H9 (cell line): ENCODE data around the gene PCSK2. TPM values are rescaled to one million over a fixed set of nuclear protein-coding genes. Genes with fewer than 3 reads are reported as not detected.

Source experiments
- DNase-seq: peaks from one replicate; pipeline ENCODE4 v3.0.0-alpha.2; 2017
- H2AFZ ChIP-seq: one replicate; pipeline ENCODE4 v1.6.1; 2013; ENCODE audit warnings: mild to moderate bottlenecking, low read length, control low read depth, moderate library complexity
- H2AK5ac ChIP-seq: 2 replicates; pipeline ENCODE4 v1.6.1; 2013; ENCODE audit warnings: low read length, control low read depth, mixed read lengths; ENCODE audit not compliant: insufficient read length
- H2BK120ac ChIP-seq: one replicate; pipeline ENCODE4 v1.6.1; 2013; ENCODE audit warnings: low read depth, mild to moderate bottlenecking, low read length, control low read depth, inconsistent platforms; ENCODE audit not compliant: poor library complexity, severe bottlenecking
- H2BK12ac ChIP-seq: 2 replicates; pipeline ENCODE4 v1.6.1; 2013; ENCODE audit warnings: low read length, control low read depth, mixed read lengths, low read depth; ENCODE audit not compliant: insufficient read length
- H2BK15ac ChIP-seq: 2 replicates; pipeline ENCODE4 v1.6.1; 2013; ENCODE audit warnings: low read depth, low read length, control low read depth
- H2BK20ac ChIP-seq: one replicate; pipeline ENCODE4 v1.6.1; 2013; ENCODE audit warnings: low read depth, mild to moderate bottlenecking, low read length, control low read depth, inconsistent platforms; ENCODE audit not compliant: poor library complexity, severe bottlenecking
- H2BK5ac ChIP-seq: 2 replicates; pipeline ENCODE4 v1.6.1; 2013; ENCODE audit warnings: low read length, control low read depth, mixed read lengths; ENCODE audit not compliant: insufficient read length
- H3K14ac ChIP-seq: 2 replicates; pipeline ENCODE4 v1.6.1; 2013; ENCODE audit warnings: low read length, control low read depth; ENCODE audit not compliant: insufficient read depth
- H3K18ac ChIP-seq: 2 replicates; pipeline ENCODE4 v1.6.1; 2013; ENCODE audit warnings: low read depth, mild to moderate bottlenecking, mixed read lengths, low read length, control low read depth; ENCODE audit not compliant: insufficient read length
- H3K23ac ChIP-seq: 2 replicates; pipeline ENCODE4 v1.6.1; 2013; ENCODE audit warnings: low read length, control low read depth, mixed read lengths, low read depth; ENCODE audit not compliant: insufficient read length
- H3K23me2 ChIP-seq: 2 replicates; pipeline ENCODE4 v1.6.1; 2013; ENCODE audit warnings: low read depth, mild to moderate bottlenecking, mixed read lengths, low read length, control low read depth; ENCODE audit not compliant: insufficient read length, poor library complexity, severe bottlenecking
- H3K27ac ChIP-seq: 2 replicates; pipeline ENCODE4 v1.5.1; 2013; ENCODE audit warnings: low read length, control low read depth, mixed read lengths, low read depth; ENCODE audit not compliant: insufficient read length
- H3K27me3 ChIP-seq: 2 replicates; pipeline ENCODE4 v1.6.1; 2013; ENCODE audit warnings: low read length, control low read depth, inconsistent platforms; ENCODE audit not compliant: insufficient read depth
- H3K4ac ChIP-seq: 2 replicates; pipeline ENCODE4 v1.6.1; 2013; ENCODE audit warnings: low read depth, mild to moderate bottlenecking, control low read depth, inconsistent platforms, low read length, moderate library complexity
- H3K4me1 ChIP-seq: 2 replicates; pipeline ENCODE4 v1.6.1; 2013; ENCODE audit warnings: low read length, control low read depth, inconsistent platforms; ENCODE audit not compliant: insufficient read depth
- H3K4me2 ChIP-seq: 2 replicates; pipeline ENCODE4 v1.6.1; 2013; ENCODE audit warnings: low read length, control low read depth, mixed read lengths; ENCODE audit not compliant: insufficient read length, insufficient read depth
- H3K56ac ChIP-seq: 2 replicates; pipeline ENCODE4 v1.6.1; 2013; ENCODE audit warnings: low read depth, mild to moderate bottlenecking, mixed read lengths, low read length, control low read depth; ENCODE audit not compliant: insufficient read length
- H3K79me1 ChIP-seq: 2 replicates; pipeline ENCODE4 v1.6.1; 2013; ENCODE audit warnings: low read depth, mild to moderate bottlenecking, moderate library complexity, low read length, control low read depth, inconsistent platforms; ENCODE audit not compliant: insufficient read depth, poor library complexity, severe bottlenecking
- H3K79me2 ChIP-seq: 2 replicates; pipeline ENCODE4 v1.6.1; 2013; ENCODE audit warnings: low read length, control low read depth, inconsistent platforms; ENCODE audit not compliant: insufficient read depth
- H3K9ac ChIP-seq: 2 replicates; pipeline ENCODE4 v1.6.1; 2013; ENCODE audit warnings: low read length, control low read depth, mixed read lengths; ENCODE audit not compliant: insufficient read length; ENCODE audit errors: extremely low read depth
- H3K9me3 ChIP-seq: one replicate; pipeline ENCODE4 v1.6.1; 2013; ENCODE audit warnings: low read depth, low read length, inconsistent platforms; ENCODE audit not compliant: control insufficient read depth
- H3T11ph ChIP-seq: one replicate; pipeline ENCODE4 v1.6.1; 2013; ENCODE audit warnings: mild to moderate bottlenecking, low read length, control low read depth, inconsistent platforms
- H4K20me1 ChIP-seq: one replicate; pipeline ENCODE4 v1.6.1; 2013; ENCODE audit not compliant: control insufficient read depth, insufficient read length, insufficient read depth
- H4K5ac ChIP-seq: 2 replicates; pipeline ENCODE4 v1.6.1; 2013; ENCODE audit warnings: low read depth, mild to moderate bottlenecking, mixed read lengths, low read length, control low read depth; ENCODE audit not compliant: insufficient read length
- H4K8ac ChIP-seq: replicated peaks from 2 replicates; pipeline ENCODE4 v1.6.1; 2013; ENCODE audit warnings: low read length, control low read depth, mixed read lengths, low read depth; ENCODE audit not compliant: insufficient read length
- H4K91ac ChIP-seq: 2 replicates; pipeline ENCODE4 v1.6.1; 2013; ENCODE audit warnings: low read depth, mild to moderate bottlenecking, moderate library complexity, mixed read lengths, low read length, control low read depth; ENCODE audit not compliant: insufficient read length
- H3K27ac Mint-ChIP-seq, 3 experiments: 2 replicates in 2 of 3; 3 replicates in 1 of 3; pipeline ENCODE4 v1.8.0; 2020 to 2021; ENCODE audit warnings: mixed read lengths in 3 of 3, mild to moderate bottlenecking in 1 of 3, moderate library complexity in 1 of 3
- H3K27me3 Mint-ChIP-seq: 2 replicates; pipeline ENCODE4 v1.8.0; 2021; ENCODE audit warnings: low read depth, mild to moderate bottlenecking, moderate library complexity, mixed read lengths
- H3K36me3 Mint-ChIP-seq, 3 experiments: 2 replicates in 2 of 3; 3 replicates in 1 of 3; pipeline ENCODE4 v1.8.0; 2020 to 2021; ENCODE audit warnings: low read depth in 3 of 3, mixed read lengths in 3 of 3; ENCODE audit not compliant: insufficient read depth in 1 of 3
- H3K4me1 Mint-ChIP-seq, 2 experiments: 2 replicates each; pipeline ENCODE4 v1.8.0; 2020; ENCODE audit warnings: mixed read lengths in 2 of 2
- H3K4me3 Mint-ChIP-seq, 2 experiments: 2 replicates in 1 of 2; 3 replicates in 1 of 2; pipeline ENCODE4 v1.8.0; 2020 to 2021; ENCODE audit warnings: mild to moderate bottlenecking in 2 of 2, mixed read lengths in 2 of 2, moderate library complexity in 1 of 2
- H3K9me3 Mint-ChIP-seq, 2 experiments: 2 replicates in 1 of 2; 3 replicates in 1 of 2; pipeline ENCODE4 v1.8.0; 2020; ENCODE audit warnings: mild to moderate bottlenecking in 2 of 2, mixed read lengths in 2 of 2, moderate library complexity in 1 of 2
- WGBS: extraction: QIAGEN DNeasy Blood & Tissue Kit; methylation state at CpG from one replicate; pipeline ENCODE4 v1.1.7; 2013; ENCODE audit warnings: missing lambda C conversion rate, low lambda C conversion rate, mixed read lengths; ENCODE audit not compliant: insufficient read length; ENCODE audit errors: extremely low coverage; 5-methylcytosine and 5-hydroxymethylcytosine counted together
- total RNA-seq: library from RNA; stranded (reverse); gene quantifications from 2 replicates; pipeline ENCODE4 v1.2.1, GENCODE V29; 2021
- TF ChIP-seq, protein P1 (sequence below): fragments of 200-600 bp; sonication (generic); conservative IDR thresholded peaks from 3 replicates; pipeline ENCODE4 v1.8.0; 2021; ENCODE audit warnings: antibody characterized with exemption, mild to moderate bottlenecking

Gene PCSK2
- total RNA-seq, 1 experiment from 2014 or later: 2.8 TPM

DNA sequence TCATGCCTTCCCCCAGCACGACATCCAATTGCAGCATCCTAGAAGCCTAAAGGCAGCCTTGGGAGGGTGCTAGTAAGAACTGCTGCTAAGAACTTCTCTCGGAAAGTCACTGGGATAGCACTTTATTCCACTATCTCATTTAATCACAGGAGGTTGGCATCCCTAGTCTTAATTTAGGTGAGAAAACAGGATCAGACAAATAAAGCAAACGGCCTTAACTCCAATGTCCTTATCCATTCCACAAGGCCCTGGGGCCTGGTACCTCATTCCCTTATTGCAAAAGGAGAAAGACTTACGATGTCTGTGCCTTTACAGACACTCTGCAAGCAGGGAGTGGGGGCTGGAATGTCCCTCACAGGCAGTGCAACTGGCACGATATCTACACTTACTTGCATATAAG is 243.7 kb downstream of the PCSK2 start:
- H3K27ac Mint-ChIP-seq: no peak overlapping the region
- Histone ChIP-seq H3K4ac (no peak overlapping the region), H2BK120ac (no peak overlapping the region), H2BK15ac (no peak overlapping the region), H3K9ac (no peak overlapping the region), H3K14ac (no peak overlapping the region), H2BK20ac (no peak overlapping the region), H3K27me3 (no peaks in the 10 kb centered on the region), H3K9me3 (no peaks in the 10 kb centered on the region), H3K79me2 (no peaks in the 10 kb centered on the region), H3K56ac (no peak overlapping the region), H3T11ph (no peak overlapping the region), H2BK12ac (no peak overlapping the region), H3K4me2 (no peak overlapping the region), H3K4me1 (no peaks in the 10 kb centered on the region), H3K23ac (no peak overlapping the region), H3K23me2 (no peaks in the 10 kb centered on the region), H2AFZ (no peak overlapping the region), H2BK5ac (no peak overlapping the region), H4K91ac (no peak overlapping the region), H4K20me1 (no peaks in the 10 kb centered on the region), H3K79me1 (no peaks in the 10 kb centered on the region), H4K8ac (no peak overlapping the region), H4K5ac (no peak overlapping the region), H3K27ac (no peak overlapping the region), H2AK5ac (no peak overlapping the region), H3K18ac (no peak overlapping the region)
- H3K4me1 Mint-ChIP-seq: peaks cover 5 to 9% of the 10 kb centered on the region in 2 experiments
- TF ChIP-seq, protein P1, sequence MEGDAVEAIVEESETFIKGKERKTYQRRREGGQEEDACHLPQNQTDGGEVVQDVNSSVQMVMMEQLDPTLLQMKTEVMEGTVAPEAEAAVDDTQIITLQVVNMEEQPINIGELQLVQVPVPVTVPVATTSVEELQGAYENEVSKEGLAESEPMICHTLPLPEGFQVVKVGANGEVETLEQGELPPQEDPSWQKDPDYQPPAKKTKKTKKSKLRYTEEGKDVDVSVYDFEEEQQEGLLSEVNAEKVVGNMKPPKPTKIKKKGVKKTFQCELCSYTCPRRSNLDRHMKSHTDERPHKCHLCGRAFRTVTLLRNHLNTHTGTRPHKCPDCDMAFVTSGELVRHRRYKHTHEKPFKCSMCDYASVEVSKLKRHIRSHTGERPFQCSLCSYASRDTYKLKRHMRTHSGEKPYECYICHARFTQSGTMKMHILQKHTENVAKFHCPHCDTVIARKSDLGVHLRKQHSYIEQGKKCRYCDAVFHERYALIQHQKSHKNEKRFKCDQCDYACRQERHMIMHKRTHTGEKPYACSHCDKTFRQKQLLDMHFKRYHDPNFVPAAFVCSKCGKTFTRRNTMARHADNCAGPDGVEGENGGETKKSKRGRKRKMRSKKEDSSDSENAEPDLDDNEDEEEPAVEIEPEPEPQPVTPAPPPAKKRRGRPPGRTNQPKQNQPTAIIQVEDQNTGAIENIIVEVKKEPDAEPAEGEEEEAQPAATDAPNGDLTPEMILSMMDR: no peak
- H3K27me3 Mint-ChIP-seq: no peaks in the 10 kb centered on the region; the same call in 1 of the 2 replicates
- no peak overlapping the region for H3K4me3 Mint-ChIP-seq
- H3K36me3 Mint-ChIP-seq: no peaks in the 10 kb centered on the region
- H3K9me3 Mint-ChIP-seq: no peaks in the 10 kb centered on the region
- DNase-seq: no peak
- WGBS: no CpG with 5 or more reads among the region's 5 CpGs
